ENCODE results near the gene ADARB2. TPM values are rescaled to one million over a fixed set of nuclear protein-coding genes. Genes with fewer than 3 reads are reported as not detected.
"Not testable (repeated sequence)": the region's sequence is repeated elsewhere in the genome, so short reads cannot be mapped to it uniquely, and the experiment has no call there.

Gene ADARB2
- total RNA-seq, 1 donor from 2014 or later: not detected

GRCh38 chr10:1364151-1364910 lies 373.0 kb downstream of the ADARB2 start:
- no peak for DNase-seq

DNA sequence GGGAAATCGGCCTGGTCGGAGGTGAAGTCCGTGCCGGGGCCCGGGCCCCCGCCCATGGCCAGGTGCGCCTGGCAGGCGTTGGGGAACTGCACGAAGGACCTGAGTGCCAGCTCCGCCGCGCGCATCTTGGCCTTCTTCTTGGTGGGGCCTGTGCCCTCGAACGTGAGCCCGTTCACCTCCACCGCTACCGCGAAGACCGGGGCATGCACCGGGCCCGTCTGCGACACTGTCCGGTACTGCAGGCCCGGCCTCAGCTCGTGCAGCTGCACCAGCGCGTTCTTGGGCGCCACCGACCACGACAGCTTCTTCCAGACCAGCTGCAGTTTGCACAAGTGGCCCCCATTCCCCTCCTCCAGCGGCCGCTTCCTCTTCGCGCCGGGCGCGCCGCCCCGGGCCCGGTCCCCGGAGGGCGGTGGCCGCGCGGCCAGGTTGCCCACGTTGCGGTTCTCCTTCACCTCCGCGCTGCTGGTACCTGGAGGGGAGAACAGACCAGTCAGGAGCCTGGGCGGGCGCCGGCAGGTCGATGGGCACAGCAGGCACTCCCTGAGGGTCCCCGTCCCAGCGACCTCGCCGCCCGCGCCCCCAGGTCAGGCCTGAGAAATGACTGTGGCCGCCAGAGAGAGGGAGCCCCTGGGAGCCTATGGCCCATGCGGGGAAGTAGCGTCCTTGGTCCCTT lies 373.7 kb downstream of the ADARB2 start:
- DNase-seq: no peak

GRCh38 chr10:1362589-1363445 lies 374.5 kb downstream of the ADARB2 start:
- no peak for DNase-seq

- no peak for DNase-seq
Observed at GRCh38 chr10:1361411-1362105, 375.8 kb downstream of the ADARB2 start.

DNA sequence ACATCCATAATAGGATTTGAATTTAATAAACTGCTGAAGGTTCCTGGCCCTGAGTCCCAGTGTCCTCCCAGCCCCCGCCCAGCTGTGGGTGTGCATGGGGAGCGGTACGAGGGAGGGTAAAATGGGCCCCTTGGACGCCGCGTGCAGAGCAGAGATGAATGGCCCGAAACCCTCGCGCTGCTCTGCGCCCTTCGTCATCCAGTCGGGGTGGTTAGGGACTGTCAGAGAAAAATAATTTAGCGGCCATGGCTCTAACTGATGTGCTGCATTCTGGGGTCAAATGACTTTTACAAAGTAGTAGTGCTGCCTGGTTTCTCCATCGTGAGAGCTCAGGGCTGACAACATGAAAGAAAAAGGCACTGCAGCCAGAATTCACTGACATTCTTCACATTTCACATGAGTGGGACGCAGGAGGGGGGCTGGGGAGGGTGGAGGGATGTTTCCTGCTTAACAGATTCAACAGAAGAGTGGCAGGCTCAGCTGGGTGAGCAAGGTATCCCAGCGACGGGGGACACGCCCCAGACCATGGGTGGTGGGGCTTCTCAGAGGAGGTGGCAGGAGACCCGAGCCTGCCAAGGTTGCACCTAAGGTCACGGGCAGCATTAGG lies 376.7 kb downstream of the ADARB2 start:
- DNase-seq: no peak

GRCh38 chr10:1360011-1360557 lies 377.2 kb downstream of the ADARB2 start:
- no peak for DNase-seq

DNA sequence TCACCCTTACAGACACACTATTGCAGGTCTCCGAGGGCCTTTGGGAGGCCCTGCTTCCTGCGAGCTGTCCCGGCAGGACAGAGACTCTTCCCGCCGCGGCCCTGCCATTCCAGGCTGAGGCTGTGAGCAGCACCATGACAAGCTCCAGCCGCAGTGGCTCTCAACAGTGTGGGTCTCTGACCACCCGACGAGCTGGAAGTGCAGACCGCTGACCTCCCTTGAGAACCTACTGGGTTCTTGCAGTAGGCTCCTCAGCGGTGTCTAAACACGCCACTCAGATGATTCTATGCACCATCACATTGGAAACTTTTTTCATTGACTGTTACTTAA lies 377.7 kb downstream of the ADARB2 start:
- no peak for DNase-seq

DNA sequence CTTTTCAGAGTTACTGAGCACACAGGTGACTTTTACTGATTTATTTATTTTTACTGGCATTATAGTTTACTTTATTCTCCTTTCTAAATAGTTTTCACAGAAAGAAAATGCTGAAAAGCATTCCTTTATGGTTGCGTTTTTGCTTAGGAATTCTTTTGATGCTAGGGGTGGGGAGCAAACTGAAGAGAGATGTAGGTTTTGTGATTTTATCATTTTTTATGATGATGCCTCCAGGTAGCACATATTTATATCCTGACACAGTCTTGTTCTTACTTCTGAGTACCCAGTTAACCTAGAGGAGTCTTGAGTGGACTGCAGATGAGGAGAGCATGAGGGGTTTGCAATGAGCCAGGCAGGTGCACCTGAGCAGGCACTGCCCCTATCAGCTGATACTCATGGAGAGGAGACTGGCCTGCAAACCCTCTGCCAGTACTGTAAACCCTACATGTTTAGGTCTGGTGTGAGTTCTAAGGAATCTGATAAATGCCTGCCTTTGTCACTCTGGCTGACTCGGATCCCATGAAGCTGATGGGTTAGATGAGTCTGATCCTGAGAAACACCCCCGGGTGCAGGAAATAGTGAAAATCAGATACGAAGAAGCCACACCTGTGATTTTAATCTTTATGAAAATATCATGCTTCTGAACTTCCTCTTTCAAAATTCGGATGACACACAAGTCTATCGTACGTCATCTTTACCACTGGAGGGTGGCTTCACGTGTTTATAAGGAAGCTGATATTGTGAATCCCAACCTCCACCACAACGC lies 378.3 kb downstream of the ADARB2 start:
- no peak for DNase-seq

GRCh38 chr10:1358147-1358546 lies 379.2 kb downstream of the ADARB2 start:
- no peak for DNase-seq

DNA sequence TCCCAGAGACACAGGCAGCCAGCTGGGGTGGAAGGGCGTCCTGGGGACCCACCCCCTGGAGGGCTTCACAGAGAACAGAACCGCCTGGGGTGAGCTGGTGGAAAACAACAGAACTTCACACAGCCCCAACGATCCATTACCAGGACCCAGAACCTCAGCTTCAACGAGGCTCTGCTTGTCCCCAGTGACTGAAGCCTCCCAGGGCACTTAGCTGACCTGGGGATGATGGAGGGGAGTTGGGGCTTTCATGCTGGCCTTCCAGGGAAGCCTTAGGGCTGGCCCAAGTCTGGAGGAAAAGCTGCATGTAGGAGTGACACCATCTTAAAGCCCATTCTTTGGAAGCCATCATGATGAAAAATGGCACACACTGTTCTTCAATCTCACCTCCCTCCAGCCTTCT lies 381.0 kb downstream of the ADARB2 start:
- DNase-seq: no peak

DNA sequence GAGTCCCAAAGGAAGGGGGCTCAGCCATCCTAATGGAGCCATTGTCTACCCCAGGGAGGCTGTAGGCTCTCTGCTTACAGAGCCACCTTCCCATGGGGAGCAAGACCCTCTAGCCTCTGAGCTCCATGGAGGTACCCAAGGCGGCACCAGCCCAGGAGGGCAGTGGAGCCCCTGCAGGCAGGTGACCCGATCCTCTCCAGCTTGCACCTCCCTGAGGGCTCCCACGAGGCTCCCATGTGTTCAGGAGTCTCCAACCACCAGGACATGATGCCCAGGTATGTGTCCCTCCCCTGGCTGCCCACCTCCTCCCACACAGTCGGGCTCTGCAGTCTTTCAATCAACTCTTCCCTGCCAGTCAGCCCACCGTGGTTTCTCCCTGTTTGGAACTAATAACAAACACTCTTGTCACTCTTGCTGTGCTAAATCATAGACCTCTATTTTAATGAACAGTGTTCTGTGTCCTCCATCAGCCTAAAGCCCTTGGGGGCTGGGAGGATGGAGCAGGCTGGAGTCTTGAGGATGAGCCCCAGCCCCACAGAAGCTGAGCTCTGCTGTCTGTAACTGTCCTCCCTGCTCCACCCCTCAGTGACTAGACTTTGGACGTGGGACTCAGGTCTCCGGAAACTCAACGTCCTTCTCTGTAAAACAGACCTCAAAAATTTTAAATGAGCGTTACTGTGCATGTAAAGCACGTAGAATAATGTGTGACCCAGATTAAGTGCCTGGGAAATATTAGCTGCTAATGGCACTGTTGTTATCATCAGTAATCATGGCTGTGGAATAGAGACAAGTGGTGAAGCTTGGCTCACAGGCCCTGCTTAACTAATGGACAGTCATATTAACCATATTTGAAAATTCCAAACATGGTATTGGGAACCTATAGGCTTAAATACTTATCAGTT lies 382.3 kb downstream of the ADARB2 start:
- DNase-seq: no peak

GRCh38 chr10:1352296-1352695 lies 385.0 kb downstream of the ADARB2 start:
- DNase-seq: not testable (repeated sequence)

- DNase-seq: no peak
Observed at GRCh38 chr10:1348773-1349050, 388.6 kb downstream of the ADARB2 start.

DNA sequence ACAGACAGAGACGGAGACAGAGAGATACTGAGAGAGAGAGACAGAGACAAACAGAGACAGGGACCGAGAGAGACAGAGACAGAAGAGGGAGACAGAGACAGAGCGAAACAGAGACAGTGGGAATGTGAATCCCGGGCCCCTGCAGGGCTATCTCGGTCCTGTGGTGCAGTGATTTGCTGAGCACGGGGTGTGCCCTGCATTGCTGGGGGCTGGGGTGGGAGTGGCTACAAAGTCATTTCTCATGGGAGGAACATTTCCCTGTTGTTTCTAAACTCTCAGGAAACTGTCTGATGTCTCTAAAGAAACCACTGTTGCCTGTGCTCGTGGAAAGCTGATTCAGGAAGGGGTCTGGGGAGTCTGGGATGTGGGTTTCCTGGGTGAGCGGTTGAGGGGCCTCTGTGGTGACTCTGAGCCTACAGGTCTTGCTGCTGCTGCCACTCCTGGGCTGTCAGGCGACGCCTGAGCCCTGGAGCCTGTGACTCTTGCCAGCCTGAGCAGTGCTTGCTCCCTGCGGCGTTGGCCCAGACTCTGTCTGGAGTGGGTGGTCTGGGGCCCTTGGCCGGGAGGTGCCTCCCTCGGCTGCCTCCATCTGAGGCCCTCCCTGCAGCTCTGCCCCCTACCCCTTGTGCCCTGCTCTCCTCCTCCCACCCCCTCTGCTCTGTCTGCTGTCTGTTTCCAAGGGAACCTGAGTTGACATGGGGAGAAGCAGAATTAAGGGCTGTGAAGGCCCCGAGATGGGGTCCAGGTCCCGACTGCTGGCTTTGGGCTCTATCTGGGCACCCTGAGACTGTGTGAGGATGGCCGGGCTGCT lies 389.2 kb downstream of the ADARB2 start:
- no peak for DNase-seq

- DNase-seq: no peak
Observed at GRCh38 chr10:1347525-1347924, 389.8 kb downstream of the ADARB2 start.

GRCh38 chr10:1346201-1346600 lies 391.1 kb downstream of the ADARB2 start:
- DNase-seq: no peak

- no peak for DNase-seq
Observed at GRCh38 chr10:1345368-1345767, 392.0 kb downstream of the ADARB2 start.

GRCh38 chr10:1344846-1345245 lies 392.5 kb downstream of the ADARB2 start:
- DNase-seq: no peak

DNA sequence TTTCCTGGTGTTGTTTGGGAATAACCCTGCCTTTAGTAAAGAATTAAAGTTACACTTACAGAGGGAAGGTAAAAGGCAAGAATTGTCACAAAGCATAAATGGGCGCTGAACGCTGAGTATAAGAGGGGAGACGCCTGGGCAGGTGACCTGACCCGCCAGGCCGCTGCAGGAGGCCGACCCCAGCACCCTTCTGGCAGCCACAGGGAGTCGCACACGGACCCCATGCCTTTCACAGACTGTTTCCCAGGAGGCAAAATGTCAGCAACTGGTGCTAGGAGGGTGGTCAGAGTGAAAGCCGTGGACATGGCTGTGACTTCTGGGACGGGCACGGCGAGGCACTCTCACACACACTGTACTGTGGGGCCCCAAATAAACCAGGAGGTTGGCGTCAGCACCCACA lies 392.9 kb downstream of the ADARB2 start:
- DNase-seq: no peak

GRCh38 chr10:1343176-1343575 lies 394.1 kb downstream of the ADARB2 start:
- no peak for DNase-seq

Measured in dermis blood vessel endothelial cell (primary cell).